NCI-H128 (cell line): ENCODE results near the gene TBC1D5.
"Not testable (repeated sequence)": the region's sequence is repeated elsewhere in the genome, so short reads cannot be mapped to it uniquely, and the experiment has no call there.

Experiments used
- DNase-seq: peaks from one replicate; lab custom pipeline; 2025; ENCODE audit not compliant: unreplicated experiment; lab: John Stamatoyannopoulos, UW

The TBC1D5 gene

DNA sequence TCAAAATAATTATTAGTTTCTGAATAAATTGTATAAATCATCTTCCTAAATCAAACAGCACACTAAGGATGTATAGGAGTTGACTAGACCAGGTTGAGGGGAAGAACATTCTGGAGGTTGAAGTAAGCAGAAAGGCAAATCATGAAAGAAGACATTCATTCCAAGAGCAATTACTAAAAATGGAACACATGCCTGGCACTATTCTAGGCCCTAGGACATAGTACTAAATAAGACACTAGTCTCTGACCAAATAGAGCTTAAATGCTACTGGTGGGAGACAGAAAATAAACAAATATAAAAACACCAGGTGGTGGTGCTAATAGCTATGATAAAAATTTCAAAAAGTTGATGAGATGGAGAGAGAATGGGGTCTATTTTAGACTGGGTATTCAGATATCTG lies 190.1 kb downstream of the TBC1D5 start:
- DNase-seq: no peak

DNA sequence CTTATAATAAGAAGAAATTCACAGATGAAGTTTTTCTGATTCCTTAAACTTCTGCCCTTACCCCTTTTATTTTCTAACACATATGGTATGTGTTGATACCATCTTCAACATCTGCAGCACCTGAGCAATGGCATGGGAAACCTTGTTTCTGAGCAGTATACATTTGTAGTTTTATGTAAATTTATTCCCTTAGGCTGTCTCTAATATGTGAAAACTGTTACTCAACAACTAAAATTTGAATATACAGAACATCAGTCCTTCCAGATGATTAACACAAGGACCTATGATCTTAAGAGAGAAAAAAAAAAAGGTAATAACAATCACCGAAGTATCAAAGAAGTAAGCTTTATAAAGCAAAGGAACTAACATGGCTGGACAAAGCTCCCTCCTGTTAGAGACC lies 190.5 kb downstream of the TBC1D5 start:
- no peak for DNase-seq

DNA sequence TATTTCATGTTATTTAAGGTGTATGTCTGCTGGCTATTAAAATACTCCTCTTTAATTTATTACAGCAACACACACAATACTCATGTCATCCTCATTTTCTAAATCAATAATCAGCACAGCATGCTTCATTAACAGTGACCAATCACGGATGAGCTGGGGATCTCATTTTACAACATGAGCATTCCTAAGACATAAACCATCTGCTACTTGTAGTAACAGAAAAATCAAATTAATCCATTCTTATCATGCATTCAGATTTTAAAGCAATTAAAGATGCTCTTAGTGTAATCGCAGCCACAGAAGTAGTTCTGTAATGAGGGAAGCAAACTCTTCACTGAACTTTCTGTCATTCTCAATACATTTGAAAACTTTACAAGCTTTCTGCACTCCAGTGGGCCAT lies 191.1 kb downstream of the TBC1D5 start:
- no peak for DNase-seq

- DNase-seq: no peak
These were observed 191.8 kb downstream of the TBC1D5 start for GRCh38 chr3:17550624-17551023.

DNA sequence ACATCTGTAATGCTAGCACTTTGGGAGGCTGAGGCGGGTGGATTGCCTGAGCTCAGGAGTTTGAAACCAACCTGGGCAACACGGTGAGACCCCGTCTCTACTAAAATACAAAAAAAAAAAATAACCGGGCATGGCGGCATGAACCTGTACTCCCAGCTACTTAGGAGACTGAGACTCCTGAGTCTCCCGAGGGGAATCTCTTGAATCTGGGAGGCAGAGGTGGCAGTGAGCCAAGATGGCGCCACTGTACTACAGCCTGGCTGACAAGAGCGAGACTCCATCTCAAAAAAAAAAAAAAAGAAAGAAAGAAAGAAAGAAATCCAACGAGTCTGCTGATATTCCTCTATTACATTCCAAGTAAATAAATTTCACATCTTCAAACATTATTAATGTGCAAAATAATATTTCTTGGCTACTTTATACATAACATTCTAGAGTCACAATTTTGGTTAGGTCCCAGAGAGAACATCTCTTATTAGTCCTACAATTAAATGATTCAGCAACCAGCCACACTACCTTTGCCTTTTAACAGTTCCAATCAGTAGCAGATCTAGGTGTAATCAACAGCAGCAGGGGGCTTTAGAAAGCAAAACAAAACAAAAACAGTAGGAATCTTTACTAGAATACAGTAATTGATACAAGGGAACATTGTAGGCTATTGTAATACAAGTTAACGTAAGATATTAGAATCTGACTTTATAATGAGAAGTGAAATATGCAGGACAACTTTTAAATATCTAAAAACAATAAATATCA lies 195.8 kb downstream of the TBC1D5 start:
- DNase-seq: no peak

DNA sequence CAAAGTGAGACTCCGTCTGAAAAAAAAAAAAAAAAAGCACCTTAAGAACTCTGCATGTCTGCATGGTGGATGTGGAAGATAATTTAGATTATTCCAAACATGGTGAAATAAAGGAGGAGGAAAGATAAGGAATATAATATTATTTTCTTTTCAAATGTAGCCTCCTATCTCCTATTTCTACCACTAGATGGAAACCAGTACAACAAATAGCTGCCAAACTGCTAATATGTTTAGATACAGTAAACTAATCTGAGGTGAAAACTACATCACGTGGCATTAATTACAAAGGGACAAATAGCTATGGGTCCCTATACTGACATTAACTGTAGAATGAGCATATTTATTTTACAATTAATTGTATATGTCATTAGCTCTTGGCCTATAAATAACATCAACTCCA lies 197.8 kb downstream of the TBC1D5 start:
- DNase-seq: no peak

DNA sequence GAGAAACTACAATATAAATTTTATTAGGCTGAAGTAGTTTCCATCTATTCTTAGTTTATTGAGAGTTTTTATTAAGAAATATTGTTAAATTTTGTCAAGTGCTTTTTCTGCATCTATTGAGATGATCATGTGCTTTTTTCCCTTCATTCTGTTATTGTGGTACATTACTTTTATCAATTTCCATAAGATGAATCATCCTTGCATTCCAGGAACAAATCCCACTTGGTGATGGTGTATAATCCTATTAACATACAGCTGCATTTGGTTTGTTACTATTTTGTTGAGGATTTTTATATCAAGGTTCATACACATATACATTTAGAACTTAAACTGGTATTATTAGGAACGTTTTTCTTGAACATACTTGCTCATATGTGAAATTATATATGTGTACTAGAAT lies 199.8 kb downstream of the TBC1D5 start:
- DNase-seq: no peak

- no peak for DNase-seq
These were observed 203.0 kb downstream of the TBC1D5 start for GRCh38 chr3:17539436-17539835.

- no peak for DNase-seq
These were observed 207.2 kb downstream of the TBC1D5 start for GRCh38 chr3:17535274-17535673.

- not testable (repeated sequence) for DNase-seq
These were observed 210.0 kb downstream of the TBC1D5 start for GRCh38 chr3:17532446-17532845.

GRCh38 chr3:17529677-17530076 lies 212.8 kb downstream of the TBC1D5 start:
- no peak for DNase-seq

GRCh38 chr3:17518189-17519059 lies 224.0 kb downstream of the TBC1D5 start:
- no peak for DNase-seq

DNA sequence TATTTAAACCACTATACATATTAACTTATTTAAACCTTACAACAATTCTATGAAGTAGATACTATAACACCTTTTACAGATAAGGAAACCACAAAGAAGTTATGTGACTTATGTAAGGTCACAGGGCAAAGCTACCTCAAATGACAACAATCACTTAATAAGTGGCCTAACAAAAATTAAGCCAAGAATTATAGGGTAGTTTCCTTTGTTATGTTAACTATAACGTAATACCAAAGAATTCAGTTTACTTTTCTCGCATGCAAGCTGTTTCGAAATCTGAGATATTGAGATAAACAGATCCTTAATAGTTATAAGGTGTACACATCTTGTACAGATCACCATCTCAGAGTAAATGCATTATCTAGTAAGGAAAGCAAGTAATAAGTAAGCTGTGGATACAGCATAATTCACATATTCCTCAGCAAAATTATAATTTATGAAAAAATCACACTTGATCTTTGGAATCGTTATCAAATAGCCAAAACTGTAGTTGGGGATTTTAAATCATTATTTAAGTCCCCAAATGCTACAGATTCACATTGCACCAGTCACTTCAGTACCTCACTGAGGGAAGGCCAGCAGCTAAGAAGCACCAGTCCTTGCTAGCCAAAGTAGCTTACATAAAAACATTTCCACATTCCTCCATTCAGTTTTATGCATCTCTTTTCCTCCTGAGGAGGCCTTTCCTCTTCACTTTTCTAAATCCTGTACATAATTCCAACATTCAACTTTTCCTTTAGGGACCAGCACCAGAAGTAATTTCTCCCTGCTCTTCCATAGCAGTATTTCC lies 226.8 kb downstream of the TBC1D5 start:
- DNase-seq: no peak

DNA sequence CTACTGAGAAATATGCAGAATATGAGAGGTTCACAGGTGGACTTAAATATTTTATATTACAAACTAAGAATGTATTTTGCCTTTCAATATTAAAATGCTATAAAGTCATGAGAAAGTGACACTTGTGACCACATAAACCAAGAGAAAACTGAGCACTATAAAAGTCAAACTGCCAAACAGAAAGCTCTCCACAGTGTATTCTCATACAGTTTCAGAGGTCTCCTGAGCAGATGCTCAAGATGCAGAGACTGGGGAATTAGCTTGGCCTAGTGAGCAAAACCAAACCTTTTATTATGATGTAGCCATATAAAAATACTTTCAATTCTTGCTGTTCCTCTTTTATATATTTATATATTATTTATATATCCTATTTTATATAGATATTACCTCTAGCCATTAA lies 227.8 kb downstream of the TBC1D5 start:
- no peak for DNase-seq

DNA sequence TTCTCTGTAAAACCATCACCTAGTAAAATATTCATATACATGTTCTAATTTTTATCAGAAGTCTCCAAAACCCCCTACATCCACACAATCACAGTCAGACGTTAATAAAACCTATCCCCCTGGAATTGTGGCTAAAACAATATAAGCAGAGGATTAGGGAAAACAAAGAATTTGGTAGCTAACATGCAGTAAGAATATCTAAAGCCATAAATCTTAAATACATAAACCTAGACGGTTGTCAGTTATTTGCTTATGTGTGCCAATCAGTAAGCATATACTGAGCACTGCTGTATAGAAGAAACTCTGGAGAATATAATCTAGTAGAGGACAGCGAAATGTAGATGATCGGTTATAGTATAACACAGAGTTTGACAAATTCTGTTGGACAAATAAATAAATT lies 232.2 kb downstream of the TBC1D5 start:
- DNase-seq: no peak

GRCh38 chr3:17508180-17508752 lies 234.2 kb downstream of the TBC1D5 start:
- DNase-seq: no peak

DNA sequence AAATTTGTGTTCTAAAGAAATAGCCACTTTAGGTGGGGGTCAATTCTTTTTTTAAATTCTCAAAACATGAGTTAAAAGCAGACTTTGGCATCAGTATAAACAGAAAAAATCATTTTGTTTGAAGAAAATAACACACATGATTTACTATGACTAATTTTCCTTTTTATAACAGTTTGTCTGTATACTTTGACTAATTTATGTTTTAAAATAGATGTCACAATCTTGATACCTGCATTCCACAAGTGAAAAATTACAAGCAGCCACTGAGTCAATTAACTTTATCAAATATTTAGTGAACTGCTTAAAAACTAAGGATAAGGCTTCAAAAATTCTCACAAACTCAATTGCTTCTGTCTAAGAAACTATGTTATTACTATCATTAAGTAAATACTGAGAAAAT lies 235.0 kb downstream of the TBC1D5 start:
- no peak for DNase-seq

DNA sequence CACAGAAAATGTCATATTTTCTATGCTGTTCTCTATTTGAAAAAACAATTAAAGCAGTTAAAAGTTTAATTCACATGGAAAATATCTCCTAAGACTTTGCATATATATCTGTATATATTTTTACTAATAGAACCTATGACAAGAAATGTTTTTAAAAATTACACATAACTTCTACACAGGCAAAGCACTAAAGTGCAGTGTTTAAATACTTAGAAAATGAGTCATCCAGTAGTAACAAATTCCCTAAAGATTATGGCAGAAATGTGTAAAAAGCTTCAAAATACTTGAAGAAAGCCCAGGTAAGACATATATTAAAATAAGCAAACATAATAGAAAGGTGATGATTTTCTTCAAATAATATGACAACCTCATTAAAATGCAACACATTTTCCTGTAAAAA lies 236.6 kb downstream of the TBC1D5 start:
- DNase-seq: no peak

DNA sequence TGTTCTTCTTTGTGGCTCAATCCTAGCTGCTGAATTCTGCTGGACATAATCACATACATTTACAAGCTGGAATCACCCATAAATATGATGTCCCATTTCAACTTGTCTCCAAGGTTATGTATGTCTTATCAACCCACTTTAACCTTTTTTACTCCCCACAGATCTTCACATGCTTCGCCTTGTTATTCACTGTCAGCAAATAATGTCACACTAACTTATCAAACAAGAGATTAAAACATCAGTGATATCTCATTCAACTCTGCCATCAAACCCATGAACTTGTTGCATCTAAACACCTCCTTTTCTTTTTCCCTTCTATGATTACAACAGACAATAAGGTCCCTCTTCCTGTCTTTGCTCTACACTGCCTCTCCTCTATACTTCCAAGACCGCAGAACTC lies 240.7 kb downstream of the TBC1D5 start:
- DNase-seq: no peak

DNA sequence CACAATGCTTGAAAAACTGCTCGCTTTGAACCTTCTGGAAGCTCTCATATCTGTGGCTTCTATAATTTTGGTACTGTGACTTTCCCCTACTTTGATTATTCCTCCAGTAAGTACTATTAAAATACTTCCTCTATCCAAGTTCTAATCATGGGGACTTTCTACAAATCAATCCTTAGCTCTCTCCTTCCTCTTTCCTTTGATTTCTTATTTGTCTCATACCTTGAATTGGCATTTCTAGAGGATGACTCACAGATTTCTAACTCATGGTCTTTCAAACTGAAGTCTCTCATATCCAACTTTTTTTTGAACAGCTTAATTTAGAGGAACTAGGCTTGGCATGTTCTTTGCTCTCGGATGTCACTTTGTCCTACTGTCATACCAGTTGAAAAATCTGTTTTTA lies 241.8 kb downstream of the TBC1D5 start:
- no peak for DNase-seq

- no peak for DNase-seq
These were observed 248.2 kb downstream of the TBC1D5 start for GRCh38 chr3:17494117-17494809.
